ENCODE measurements around the gene MICU1.
"Not testable (repeated sequence)": the region's sequence is repeated elsewhere in the genome, so short reads cannot be mapped to it uniquely, and the experiment has no call there.

Gene MICU1

GRCh38 chr10:72390764-72391163, 235.1 kb downstream of the MICU1 start:
- no peak overlapping the region for H3K9ac ChIP-seq (ENCODE audit: low read length)
- no peaks in the 10 kb centered on the region for H3K27me3 ChIP-seq (ENCODE audit: control insufficient read depth, insufficient read depth, low read length)
- H3K9me3 ChIP-seq (ENCODE audit: control insufficient read depth, low read length): no peaks in the 10 kb centered on the region
- no peaks in the 10 kb centered on the region for H3K36me3 ChIP-seq (ENCODE audit: control insufficient read depth, insufficient read depth, low read length)
- H3K4me3 ChIP-seq (ENCODE audit: low read length): no peak overlapping the region
- H3K4me1 ChIP-seq (ENCODE audit: control insufficient read depth, insufficient read depth, low read length): peaks cover 1% of the 10 kb centered on the region

GRCh38 chr10:72389716-72390115, 236.2 kb downstream of the MICU1 start:
- Histone ChIP-seq H3K4me3 (ENCODE audit: low read length) (no peak overlapping the region), H3K9ac (ENCODE audit: low read length) (no peak overlapping the region), H3K36me3 (ENCODE audit: control insufficient read depth, insufficient read depth, low read length) (no peaks in the 10 kb centered on the region), H3K9me3 (ENCODE audit: control insufficient read depth, low read length) (no peaks in the 10 kb centered on the region), H3K27me3 (ENCODE audit: control insufficient read depth, insufficient read depth, low read length) (no peaks in the 10 kb centered on the region), H3K4me1 (ENCODE audit: control insufficient read depth, insufficient read depth, low read length) (no peaks in the 10 kb centered on the region)

- H3K4me3 ChIP-seq (ENCODE audit: low read length): no peak overlapping the region
- H3K9ac ChIP-seq (ENCODE audit: low read length): no peak overlapping the region
- H3K36me3 ChIP-seq (ENCODE audit: control insufficient read depth, insufficient read depth, low read length): no peaks in the 10 kb centered on the region
Observed at GRCh38 chr10:72389014-72389413, 236.9 kb downstream of the MICU1 start.

GRCh38 chr10:72388062-72388461, 237.8 kb downstream of the MICU1 start:
- no peaks in the 10 kb centered on the region for H3K36me3 ChIP-seq (ENCODE audit: control insufficient read depth, insufficient read depth, low read length)
- no peaks in the 10 kb centered on the region for H3K27me3 ChIP-seq (ENCODE audit: control insufficient read depth, insufficient read depth, low read length)
- H3K4me3 ChIP-seq (ENCODE audit: low read length): no peak overlapping the region
- H3K9me3 ChIP-seq (ENCODE audit: control insufficient read depth, low read length): no peaks in the 10 kb centered on the region
- no peak overlapping the region for H3K9ac ChIP-seq (ENCODE audit: low read length)
- H3K4me1 ChIP-seq (ENCODE audit: control insufficient read depth, insufficient read depth, low read length): no peaks in the 10 kb centered on the region

More at GRCh38 chr10:72389014-72389413, 236.9 kb downstream of the MICU1 start:
- H3K4me1 ChIP-seq (ENCODE audit: control insufficient read depth, insufficient read depth, low read length): no peaks in the 10 kb centered on the region
- H3K9me3 ChIP-seq (ENCODE audit: control insufficient read depth, low read length): no peaks in the 10 kb centered on the region
- no peaks in the 10 kb centered on the region for H3K27me3 ChIP-seq (ENCODE audit: control insufficient read depth, insufficient read depth, low read length)

GRCh38 chr10:72386916-72387586, 238.8 kb downstream of the MICU1 start:
- Histone ChIP-seq H3K9me3 (ENCODE audit: control insufficient read depth, low read length) (no peaks in the 10 kb centered on the region), H3K27me3 (ENCODE audit: control insufficient read depth, insufficient read depth, low read length) (no peaks in the 10 kb centered on the region), H3K4me1 (ENCODE audit: control insufficient read depth, insufficient read depth, low read length) (no peaks in the 10 kb centered on the region), H3K4me3 (ENCODE audit: low read length) (no peak overlapping the region), H3K36me3 (ENCODE audit: control insufficient read depth, insufficient read depth, low read length) (no peaks in the 10 kb centered on the region), H3K9ac (ENCODE audit: low read length) (no peak overlapping the region)

GRCh38 chr10:72385724-72386123, 240.2 kb downstream of the MICU1 start:
- Histone ChIP-seq H3K27me3 (ENCODE audit: control insufficient read depth, insufficient read depth, low read length) (no peaks in the 10 kb centered on the region), H3K9me3 (ENCODE audit: control insufficient read depth, low read length) (no peaks in the 10 kb centered on the region), H3K9ac (ENCODE audit: low read length) (no peak overlapping the region), H3K4me3 (ENCODE audit: low read length) (no peak overlapping the region), H3K36me3 (ENCODE audit: control insufficient read depth, insufficient read depth, low read length) (no peaks in the 10 kb centered on the region), H3K4me1 (ENCODE audit: control insufficient read depth, insufficient read depth, low read length) (no peaks in the 10 kb centered on the region)

GRCh38 chr10:72384982-72385381, 240.9 kb downstream of the MICU1 start:
- not testable (repeated sequence) for H3K9me3 ChIP-seq (ENCODE audit: control insufficient read depth, low read length); H3K4me3 ChIP-seq (ENCODE audit: low read length); H3K36me3 ChIP-seq (ENCODE audit: control insufficient read depth, insufficient read depth, low read length); H3K4me1 ChIP-seq (ENCODE audit: control insufficient read depth, insufficient read depth, low read length); H3K27me3 ChIP-seq (ENCODE audit: control insufficient read depth, insufficient read depth, low read length); H3K9ac ChIP-seq (ENCODE audit: low read length)

- Histone ChIP-seq H3K27me3 (ENCODE audit: control insufficient read depth, insufficient read depth, low read length) (no peaks in the 10 kb centered on the region), H3K9ac (ENCODE audit: low read length) (no peak overlapping the region), H3K4me1 (ENCODE audit: control insufficient read depth, insufficient read depth, low read length) (no peaks in the 10 kb centered on the region), H3K4me3 (ENCODE audit: low read length) (no peak overlapping the region), H3K9me3 (ENCODE audit: control insufficient read depth, low read length) (no peaks in the 10 kb centered on the region), H3K36me3 (ENCODE audit: control insufficient read depth, insufficient read depth, low read length) (no peaks in the 10 kb centered on the region)
Observed at GRCh38 chr10:72379776-72380175, 246.1 kb downstream of the MICU1 start.

GRCh38 chr10:72379062-72379461, 246.8 kb downstream of the MICU1 start:
- no peak overlapping the region for H3K4me3 ChIP-seq (ENCODE audit: low read length)
- no peaks in the 10 kb centered on the region for H3K27me3 ChIP-seq (ENCODE audit: control insufficient read depth, insufficient read depth, low read length)
- H3K9me3 ChIP-seq (ENCODE audit: control insufficient read depth, low read length): no peaks in the 10 kb centered on the region
- H3K36me3 ChIP-seq (ENCODE audit: control insufficient read depth, insufficient read depth, low read length): no peaks in the 10 kb centered on the region
- H3K9ac ChIP-seq (ENCODE audit: low read length): no peak overlapping the region
- no peaks in the 10 kb centered on the region for H3K4me1 ChIP-seq (ENCODE audit: control insufficient read depth, insufficient read depth, low read length)

- Histone ChIP-seq H3K9me3 (ENCODE audit: control insufficient read depth, low read length) (no peaks in the 10 kb centered on the region), H3K27me3 (ENCODE audit: control insufficient read depth, insufficient read depth, low read length) (no peaks in the 10 kb centered on the region), H3K36me3 (ENCODE audit: control insufficient read depth, insufficient read depth, low read length) (no peaks in the 10 kb centered on the region), H3K9ac (ENCODE audit: low read length) (no peak overlapping the region), H3K4me3 (ENCODE audit: low read length) (no peak overlapping the region), H3K4me1 (ENCODE audit: control insufficient read depth, insufficient read depth, low read length) (peaks cover 2% of the 10 kb centered on the region)
Observed at GRCh38 chr10:72375585-72375984, 250.3 kb downstream of the MICU1 start.

- Histone ChIP-seq H3K4me1 (ENCODE audit: control insufficient read depth, insufficient read depth, low read length) (peaks cover 6% of the 10 kb centered on the region), H3K9me3 (ENCODE audit: control insufficient read depth, low read length) (no peaks in the 10 kb centered on the region), H3K27me3 (ENCODE audit: control insufficient read depth, insufficient read depth, low read length) (no peaks in the 10 kb centered on the region), H3K36me3 (ENCODE audit: control insufficient read depth, insufficient read depth, low read length) (no peaks in the 10 kb centered on the region), H3K4me3 (ENCODE audit: low read length) (no peak overlapping the region), H3K9ac (ENCODE audit: low read length) (no peak overlapping the region)
Observed at GRCh38 chr10:72375173-72375572, 250.7 kb downstream of the MICU1 start.

- Histone ChIP-seq H3K4me1 (ENCODE audit: control insufficient read depth, insufficient read depth, low read length) (peaks cover 9% of the 10 kb centered on the region), H3K4me3 (ENCODE audit: low read length) (no peak overlapping the region), H3K27me3 (ENCODE audit: control insufficient read depth, insufficient read depth, low read length) (no peaks in the 10 kb centered on the region), H3K9ac (ENCODE audit: low read length) (no peak overlapping the region), H3K9me3 (ENCODE audit: control insufficient read depth, low read length) (no peaks in the 10 kb centered on the region), H3K36me3 (ENCODE audit: control insufficient read depth, insufficient read depth, low read length) (no peaks in the 10 kb centered on the region)
Observed at GRCh38 chr10:72370201-72370722, 255.6 kb downstream of the MICU1 start.
